ENCODE measurements around the gene RBMX.

GRCh38 chrX:136858007-136858756 lies 22.3 kb downstream of the RBMX start:
- TF ChIP-seq CTCF (IDR thresholded peaks at IDR 0.05) (no peak), EP300 (IDR thresholded peaks at IDR 0.05) (no peak), POLR2A (IDR thresholded peaks at IDR 0.05) (no peak)

Data from ovary (tissue), 3 donors.